ENCODE measurements around the gene ITGBL1. TPM values are rescaled to one million over a fixed set of nuclear protein-coding genes. Genes with fewer than 3 reads are reported as not detected.

The ITGBL1 gene
- total RNA-seq, 1 experiment from 2014 or later = not detected

- no peak overlapping the region for H3K4me3 Mint-ChIP-seq (ENCODE audit: unreplicated experiment)
- POLR2A ChIA-PET = no interaction called here
- intact Hi-C loops (cut with micrococcal nuclease; ENCODE audit: unreplicated experiment) = no loop called here
- H3K27me3 Mint-ChIP-seq (ENCODE audit: insufficient read depth, unreplicated experiment) = peaks cover 2% of the 10 kb centered on the region
- TF ChIP-seq CTCF (IDR thresholded peaks at IDR 0.05; ENCODE audit: insufficient read depth in 1 of 2, low read depth in 1 of 2, low read length in 1 of 2, severe bottlenecking in 1 of 2, unreplicated experiment in 1 of 2) = no peak
- no peaks in the 10 kb centered on the region for H3K9me3 ChIP-seq
- H3K4me1 Mint-ChIP-seq (ENCODE audit: low read depth, unreplicated experiment) = no peaks in the 10 kb centered on the region
- H3K9me3 Mint-ChIP-seq (ENCODE audit: unreplicated experiment) = no peaks in the 10 kb centered on the region
- no peaks in the 10 kb centered on the region for H3K36me3 ChIP-seq (ENCODE audit: control insufficient read depth, insufficient read depth, low read length)
- no peak overlapping the region for H3K4me3 ChIP-seq (ENCODE audit: low read depth, low read length)
- no peak overlapping the region for H3K27ac Mint-ChIP-seq (ENCODE audit: unreplicated experiment)
- BruUV-seq (replicated peaks) = no TSS peak
- H3K4me1 ChIP-seq = no peaks in the 10 kb centered on the region
- no peaks in the 10 kb centered on the region for H3K27me3 ChIP-seq (replicated peaks; ENCODE audit: control insufficient read depth, insufficient read depth, low read length)
- no peak for DNase-seq
- H3K36me3 Mint-ChIP-seq (ENCODE audit: insufficient read depth, unreplicated experiment) = no peaks in the 10 kb centered on the region
- CTCF ChIA-PET = no interaction called here
Observed at GRCh38 chr13:101486708-101487437, 34.4 kb downstream of the ITGBL1 start.

- DNase-seq = no peak
- no peaks in the 10 kb centered on the region for H3K4me1 Mint-ChIP-seq (ENCODE audit: low read depth, unreplicated experiment)
- ChIA-PET CTCF (no interaction called here), POLR2A (no interaction called here)
- H3K36me3 ChIP-seq (ENCODE audit: control insufficient read depth, insufficient read depth, low read length) = no peaks in the 10 kb centered on the region
- H3K27ac Mint-ChIP-seq (ENCODE audit: unreplicated experiment) = no peak overlapping the region
- H3K4me1 ChIP-seq = no peaks in the 10 kb centered on the region
- no peak overlapping the region for H3K4me3 Mint-ChIP-seq (ENCODE audit: unreplicated experiment)
- H3K9me3 ChIP-seq = no peaks in the 10 kb centered on the region
- intact Hi-C loops (cut with micrococcal nuclease; ENCODE audit: unreplicated experiment) = no loop called here
- H3K9me3 Mint-ChIP-seq (ENCODE audit: unreplicated experiment) = no peaks in the 10 kb centered on the region
- BruUV-seq (replicated peaks) = no TSS peak
- H3K36me3 Mint-ChIP-seq (ENCODE audit: insufficient read depth, unreplicated experiment) = no peaks in the 10 kb centered on the region
- peaks cover 3% of the 10 kb centered on the region for H3K27me3 Mint-ChIP-seq (ENCODE audit: insufficient read depth, unreplicated experiment)
- H3K4me3 ChIP-seq (ENCODE audit: low read depth, low read length) = no peak overlapping the region
- no peaks in the 10 kb centered on the region for H3K27me3 ChIP-seq (replicated peaks; ENCODE audit: control insufficient read depth, insufficient read depth, low read length)
- TF ChIP-seq CTCF (IDR thresholded peaks at IDR 0.05; ENCODE audit: insufficient read depth in 1 of 2, low read depth in 1 of 2, low read length in 1 of 2, severe bottlenecking in 1 of 2, unreplicated experiment in 1 of 2) = no peak
Observed at GRCh38 chr13:101487438-101487830, 35.0 kb downstream of the ITGBL1 start.

GRCh38 chr13:101488734-101489133, 36.3 kb downstream of the ITGBL1 start:
- H3K36me3 Mint-ChIP-seq (ENCODE audit: insufficient read depth, unreplicated experiment) = no peaks in the 10 kb centered on the region
- Histone ChIP-seq H3K36me3 (ENCODE audit: control insufficient read depth, insufficient read depth, low read length) (no peaks in the 10 kb centered on the region), H3K27me3 (replicated peaks; ENCODE audit: control insufficient read depth, insufficient read depth, low read length) (no peaks in the 10 kb centered on the region), H3K4me1 (no peaks in the 10 kb centered on the region), H3K4me3 (ENCODE audit: low read depth, low read length) (no peak overlapping the region), H3K9me3 (no peaks in the 10 kb centered on the region)
- no peak overlapping the region for H3K4me3 Mint-ChIP-seq (ENCODE audit: unreplicated experiment)
- DNase-seq = no peak
- BruUV-seq (replicated peaks) = no TSS peak
- H3K27ac Mint-ChIP-seq (ENCODE audit: unreplicated experiment) = no peak overlapping the region
- CTCF ChIA-PET = interaction anchor here (0.6 kb wide), 1 partner anchor 359 kb away, joined by 3 read pairs; no protein-coding TSS in a partner anchor
- H3K27me3 Mint-ChIP-seq (ENCODE audit: insufficient read depth, unreplicated experiment) = peaks cover 2% of the 10 kb centered on the region
- H3K4me1 Mint-ChIP-seq (ENCODE audit: low read depth, unreplicated experiment) = no peaks in the 10 kb centered on the region
- no peak for TF ChIP-seq CTCF (IDR thresholded peaks at IDR 0.05; ENCODE audit: insufficient read depth in 1 of 2, low read depth in 1 of 2, low read length in 1 of 2, severe bottlenecking in 1 of 2, unreplicated experiment in 1 of 2)
- POLR2A ChIA-PET = no interaction called here
- intact Hi-C loops (cut with micrococcal nuclease; ENCODE audit: unreplicated experiment) = no loop called here
- H3K9me3 Mint-ChIP-seq (ENCODE audit: unreplicated experiment) = no peaks in the 10 kb centered on the region

Data from Caco-2 (cell line).